Activated B cell treated with CpG ODN at 0.5 μM for 24 hours (primary cell): ENCODE measurements around the gene MTM1. TPM values are rescaled to one million over a fixed set of nuclear protein-coding genes. Genes with fewer than 3 reads are reported as not detected.

Experiments
- ATAC-seq: fragments of 200-7000 bp; cut with Tn5 transposase; one replicate; pipeline ENCODE4 v1.10.0; 2021; ENCODE audit warnings: low read depth, mild to moderate bottlenecking, moderate library complexity
- CTCF ChIA-PET: fragments of 350-600 bp; sonication (Branson Sonifier 250); formaldehyde crosslinking; loops from one replicate; lab custom pipeline; 2021; ENCODE audit warnings: antibody characterized with exemption; lab: Charles Lee
- POLR2A ChIA-PET: fragments of 350-600 bp; sonication (Branson Sonifier 250); formaldehyde crosslinking; loops from one replicate; lab custom pipeline; 2021; ENCODE audit warnings: antibody characterized with exemption; lab: Charles Lee
- DNase-seq: peaks from one replicate; pipeline ENCODE4 v3.0.0; 2022
- H3K27ac Mint-ChIP-seq: one replicate; pipeline ENCODE4 v1.8.0; 2020; ENCODE audit warnings: mixed read lengths
- H3K27me3 Mint-ChIP-seq: one replicate; pipeline ENCODE4 v1.8.0; 2021; ENCODE audit warnings: mixed read lengths
- H3K36me3 Mint-ChIP-seq: one replicate; pipeline ENCODE4 v1.8.0; 2021; ENCODE audit warnings: low read depth, mixed read lengths
- H3K4me1 Mint-ChIP-seq: one replicate; pipeline ENCODE4 v1.8.0; 2021; ENCODE audit warnings: mixed read lengths
- H3K4me3 Mint-ChIP-seq: one replicate; pipeline ENCODE4 v1.8.0; 2020; ENCODE audit warnings: mild to moderate bottlenecking, mixed read lengths
- H3K9me3 Mint-ChIP-seq: one replicate; pipeline ENCODE4 v1.8.0; 2020; ENCODE audit warnings: mixed read lengths
- CTCF ChIP-seq: fragments of 200-600 bp; IDR thresholded peaks from one replicate; pipeline ENCODE4 v1.8.0; 2022; ENCODE audit warnings: antibody characterized with exemption, mild to moderate bottlenecking
- intact Hi-C: fragments of 100-400 bp; cut with micrococcal nuclease; formaldehyde crosslinking; loops from one replicate; pipeline ENCODE4 v1.15.1; 2024
- total RNA-seq: library from RNA; stranded (reverse); gene quantifications from 2 replicates; pipeline ENCODE4 v1.2.3, GENCODE V29; 2022

Gene MTM1
- total RNA-seq, 1 donor from 2014 or later, result 24.4 TPM

- DNase-seq (no peak), ATAC-seq (no peak)
- Mint-ChIP-seq H3K36me3 (peaks cover 72% of the 10 kb centered on the region), H3K4me3 (no peak overlapping the region), H3K4me1 (peaks cover 2% of the 10 kb centered on the region), H3K27ac (no peak overlapping the region), H3K9me3 (no peaks in the 10 kb centered on the region), H3K27me3 (no peaks in the 10 kb centered on the region)
- CTCF ChIA-PET, result no interaction called here
- intact Hi-C loops, result no loop called here
- TF ChIP-seq CTCF, result no peak
- POLR2A ChIA-PET, result no interaction called here
Observed at GRCh38 chrX:150627957-150628356, 59.5 kb downstream of the MTM1 start.

GRCh38 chrX:150635952-150636351, 67.5 kb downstream of the MTM1 start:
- H3K27me3 Mint-ChIP-seq, result no peaks in the 10 kb centered on the region
- intact Hi-C loops, result no loop called here
- H3K27ac Mint-ChIP-seq, result peak overlapping the region; percentile 18
- no peaks in the 10 kb centered on the region for H3K9me3 Mint-ChIP-seq
- ChIA-PET CTCF (no interaction called here), POLR2A (no interaction called here)
- peaks cover 63% of the 10 kb centered on the region for H3K36me3 Mint-ChIP-seq
- H3K4me1 Mint-ChIP-seq, result no peaks in the 10 kb centered on the region
- no peak overlapping the region for H3K4me3 Mint-ChIP-seq
- ATAC-seq (no peak), DNase-seq (no peak)
- no peak for TF ChIP-seq CTCF

GRCh38 chrX:150642423-150642822, 74.0 kb downstream of the MTM1 start:
- ChIA-PET POLR2A (no interaction called here), CTCF (no interaction called here)
- H3K27me3 Mint-ChIP-seq, result no peaks in the 10 kb centered on the region
- no peak for ATAC-seq
- no peak for DNase-seq
- TF ChIP-seq CTCF, result no peak
- no peak overlapping the region for H3K4me3 Mint-ChIP-seq
- no peaks in the 10 kb centered on the region for H3K4me1 Mint-ChIP-seq
- intact Hi-C loops, result no loop called here
- no peaks in the 10 kb centered on the region for H3K9me3 Mint-ChIP-seq
- no peak overlapping the region for H3K27ac Mint-ChIP-seq
- H3K36me3 Mint-ChIP-seq, result peaks cover 62% of the 10 kb centered on the region

GRCh38 chrX:150643271-150643670, 74.8 kb downstream of the MTM1 start:
- H3K4me1 Mint-ChIP-seq, result no peaks in the 10 kb centered on the region
- ATAC-seq (no peak), DNase-seq (no peak)
- no peaks in the 10 kb centered on the region for H3K9me3 Mint-ChIP-seq
- peaks cover 59% of the 10 kb centered on the region for H3K36me3 Mint-ChIP-seq
- H3K27me3 Mint-ChIP-seq, result no peaks in the 10 kb centered on the region
- H3K4me3 Mint-ChIP-seq, result no peak overlapping the region
- no peak overlapping the region for H3K27ac Mint-ChIP-seq
- CTCF ChIA-PET, result no interaction called here
- no peak for TF ChIP-seq CTCF
- POLR2A ChIA-PET, result no interaction called here
- intact Hi-C loops, result no loop called here

GRCh38 chrX:150643958-150644357, 75.5 kb downstream of the MTM1 start:
- Mint-ChIP-seq H3K36me3 (peaks cover 57% of the 10 kb centered on the region), H3K4me3 (no peak overlapping the region), H3K27ac (no peak overlapping the region), H3K27me3 (no peaks in the 10 kb centered on the region), H3K9me3 (no peaks in the 10 kb centered on the region), H3K4me1 (no peaks in the 10 kb centered on the region)
- CTCF ChIA-PET, result no interaction called here
- no peak for DNase-seq
- no peak for ATAC-seq
- no peak for TF ChIP-seq CTCF
- intact Hi-C loops, result no loop called here
- POLR2A ChIA-PET, result no interaction called here
